T-cell (primary cell): ENCODE measurements around the gene SUFU. TPM values are rescaled to one million over a fixed set of nuclear protein-coding genes. Genes with fewer than 3 reads are reported as not detected.

Source experiments
- ATAC-seq, 4 experiments: fragments of 200-7000 bp in 3 of 4; fragments of 150-1000 bp in 1 of 4; cut with Tn5 transposase; replicated peaks in 1 of 4; 1 replicate in 3 of 4; 2 replicates in 1 of 4; pipeline ENCODE4 v1.10.0; 2021; ENCODE audit warnings: moderate library complexity in 3 of 4, mild to moderate bottlenecking in 2 of 4, moderate number of reproducible peaks in 1 of 4
- CTCF ChIA-PET, 2 donors: fragments of 300-600 bp; sonication (Branson Sonifier 250); formaldehyde crosslinking; loops; one replicate each; lab custom pipeline; 2022; ENCODE audit warnings: antibody characterized with exemption in 2 of 2; lab: Charles Lee
- POLR2A ChIA-PET, 2 donors: fragments of 300-600 bp; sonication (Branson Sonifier 250); formaldehyde crosslinking; loops; one replicate each; lab custom pipeline; 2022; ENCODE audit warnings: antibody characterized with exemption in 2 of 2; lab: Charles Lee
- DNase-seq, 35 experiments: peaks; one replicate each; pipeline versions ENCODE4 v3.0.0 to v3.0.0-alpha.2; 2013 to 2023
- H3K27ac ChIP-seq: one replicate; pipeline ENCODE4 v1.5.1; 2013; ENCODE audit warnings: low read length
- H3K27me3 ChIP-seq, 2 experiments: replicated peaks in 1 of 2; 1 replicate in 1 of 2; 2 replicates in 1 of 2; pipeline versions ENCODE4 v1.6.1 to v1.7.0; 2013; ENCODE audit warnings: low read length in 1 of 2, mixed read lengths in 1 of 2; ENCODE audit not compliant: control insufficient read depth in 2 of 2, insufficient read depth in 2 of 2; ENCODE audit errors: extremely low read depth in 1 of 2
- H3K36me3 ChIP-seq, 2 donors: 1 replicate in 1 of 2; 2 replicates in 1 of 2; pipeline versions ENCODE4 v1.6.1 to v1.7.0; 2013; ENCODE audit warnings: low read length in 1 of 2; ENCODE audit not compliant: control insufficient read depth in 2 of 2, insufficient read depth in 1 of 2; ENCODE audit errors: extremely low read depth in 1 of 2
- H3K4me1 ChIP-seq, 2 experiments: 1 replicate in 1 of 2; 2 replicates in 1 of 2; pipeline versions ENCODE4 v1.6.1 to v1.7.0; 2013; ENCODE audit warnings: low read length in 2 of 2, mixed read lengths in 1 of 2; ENCODE audit not compliant: insufficient read depth in 2 of 2, control insufficient read depth in 1 of 2; ENCODE audit errors: extremely low read depth in 1 of 2
- H3K4me3 ChIP-seq, 2 donors: 1 replicate in 1 of 2; 2 replicates in 1 of 2; pipeline versions ENCODE4 v1.5.1 to v1.7.0; 2013; ENCODE audit warnings: mild to moderate bottlenecking in 2 of 2, low read length in 1 of 2, moderate library complexity in 1 of 2; ENCODE audit not compliant: control insufficient read depth in 1 of 2; ENCODE audit errors: extremely low read depth in 1 of 2
- H3K9me3 ChIP-seq: 2 replicates; pipeline ENCODE4 v1.7.0; 2013
- H3K27ac Mint-ChIP-seq, 2 donors: one replicate each; pipeline ENCODE4 v1.8.0; 2020 to 2021; ENCODE audit warnings: mild to moderate bottlenecking in 2 of 2, mixed read lengths in 2 of 2
- H3K27me3 Mint-ChIP-seq, 2 donors: one replicate each; pipeline ENCODE4 v1.8.0; 2021 to 2022; ENCODE audit warnings: mixed read lengths in 2 of 2
- H3K36me3 Mint-ChIP-seq: one replicate; pipeline ENCODE4 v1.8.0; 2021; ENCODE audit warnings: mixed read lengths
- H3K4me1 Mint-ChIP-seq, 3 donors: one replicate each; pipeline ENCODE4 v1.8.0; 2020 to 2022; ENCODE audit warnings: mixed read lengths in 3 of 3, mild to moderate bottlenecking in 1 of 3
- H3K4me3 Mint-ChIP-seq, 3 donors: one replicate each; pipeline ENCODE4 v1.8.0; 2020 to 2022; ENCODE audit warnings: mild to moderate bottlenecking in 3 of 3, mixed read lengths in 3 of 3, moderate library complexity in 3 of 3
- H3K9me3 Mint-ChIP-seq, 3 donors: one replicate each; pipeline ENCODE4 v1.8.0; 2020 to 2022; ENCODE audit warnings: mixed read lengths in 3 of 3
- WGBS: methylation state at CpG from one replicate; pipeline ENCODE4 v1.1.5; 2013; ENCODE audit warnings: missing lambda C conversion rate; ENCODE audit not compliant: insufficient coverage; 5-methylcytosine and 5-hydroxymethylcytosine counted together
- total RNA-seq, 35 experiments: library from RNA in 6 of 35; stranded (reverse) in 6 of 35; fragments of 120-200 nt in 1 of 35; gene quantifications; one replicate each; pipeline versions ENCODE4 v1.2.1 to v1.2.4 and lab custom pipeline; 2013 to 2026

Gene SUFU
- total RNA-seq, 5 donors from 2014 or later (not counting 1 experiment from before 2014, with no cell fraction given) = 13.2 to 16.4 (median 15.4) TPM

GRCh38 chr10:102620591-102621442, 117.0 kb downstream of the SUFU start:
- Histone ChIP-seq H3K36me3 (peaks cover 0 to 30% of the 10 kb centered on the region in 2 donors), H3K9me3 (no peaks in the 10 kb centered on the region), H3K4me3 (no peak overlapping the region), H3K4me1 (peaks cover 0 to 13% of the 10 kb centered on the region in 2 experiments), H3K27ac (no peak overlapping the region), H3K27me3 (no peaks in the 10 kb centered on the region)
- DNase-seq (no peak), ATAC-seq (no peak)
- Mint-ChIP-seq H3K27ac (peak overlapping the region; percentile 52 to 67), H3K27me3 (no peaks in the 10 kb centered on the region), H3K4me1 (peaks cover 0 to 9% (median 5%) of the 10 kb centered on the region in 3 donors), H3K36me3 (peaks cover 23% of the 10 kb centered on the region), H3K4me3 (no peak overlapping the region), H3K9me3 (no peaks in the 10 kb centered on the region)
- ChIA-PET CTCF (no interaction called here), POLR2A (interaction anchor here in 1 of 2 donors (0.6 to 0.9 kb wide), 2 partner anchors 15 to 932 kb away, joined by 3 to 4 read pairs; no protein-coding TSS in a partner anchor)
- 91% methylated on average over 11 of the region's 15 CpGs for WGBS

- Histone ChIP-seq H3K4me1 (peaks cover 0 to 13% of the 10 kb centered on the region in 2 experiments), H3K4me3 (no peak overlapping the region), H3K9me3 (no peaks in the 10 kb centered on the region), H3K27me3 (no peaks in the 10 kb centered on the region), H3K27ac (no peak overlapping the region), H3K36me3 (peaks cover 0 to 27% of the 10 kb centered on the region in 2 donors)
- ChIA-PET CTCF (interaction anchor here in 1 of 2 donors (0.6 kb wide), 1 partner anchor 8 kb away, joined by 3 read pairs; no protein-coding TSS in a partner anchor), POLR2A (interaction anchor here (0.6 to 0.9 kb wide), 2 partner anchors 14 to 33 kb away, joined by 3 to 6 read pairs; no protein-coding TSS in a partner anchor)
- ATAC-seq (peak in 2 of 4 experiments; percentile 49 to 50), DNase-seq (no peak)
- WGBS = 58% methylated on average over 5 of the region's 13 CpGs
- H3K27ac Mint-ChIP-seq = peak overlapping the region; percentile 52 to 67
- H3K27me3 Mint-ChIP-seq = no peaks in the 10 kb centered on the region
- peaks cover 0 to 9% (median 5%) of the 10 kb centered on the region in 3 donors for H3K4me1 Mint-ChIP-seq
- no peaks in the 10 kb centered on the region for H3K9me3 Mint-ChIP-seq
- no peak overlapping the region for H3K4me3 Mint-ChIP-seq
- peaks cover 22% of the 10 kb centered on the region for H3K36me3 Mint-ChIP-seq
Measured at GRCh38 chr10:102621443-102622325, 117.9 kb downstream of the SUFU start.

GRCh38 chr10:102624094-102624493, 120.3 kb downstream of the SUFU start:
- Mint-ChIP-seq H3K4me3 (no peak overlapping the region), H3K9me3 (no peaks in the 10 kb centered on the region), H3K27ac (no peak overlapping the region), H3K36me3 (peaks cover 5% of the 10 kb centered on the region), H3K4me1 (peaks cover 0 to 7% (median 5%) of the 10 kb centered on the region in 3 donors), H3K27me3 (no peaks in the 10 kb centered on the region)
- Histone ChIP-seq H3K27me3 (no peaks in the 10 kb centered on the region), H3K27ac (no peak overlapping the region), H3K36me3 (peaks cover 0 to 22% of the 10 kb centered on the region in 2 donors), H3K9me3 (no peaks in the 10 kb centered on the region), H3K4me3 (no peak overlapping the region), H3K4me1 (peaks cover 0 to 13% of the 10 kb centered on the region in 2 experiments)
- POLR2A ChIA-PET = interaction anchor here (0.5 to 0.6 kb wide), 2 partner anchors 22 to 126 kb away, joined by 3 to 5 read pairs; no protein-coding TSS in a partner anchor
- DNase-seq (no peak), ATAC-seq (no peak)
- CTCF ChIA-PET = interaction anchor here in 1 of 2 donors (0.6 kb wide), 1 partner anchor 417 kb away, joined by 3 read pairs; no protein-coding TSS in a partner anchor
- 83% methylated on average over 1 of the region's 3 CpGs for whole genome bisulfite sequencing

GRCh38 chr10:102624751-102625645, 121.2 kb downstream of the SUFU start:
- H3K27me3 ChIP-seq = no peaks in the 10 kb centered on the region
- Mint-ChIP-seq H3K4me1 (peaks cover 0 to 7% (median 5%) of the 10 kb centered on the region in 3 donors), H3K36me3 (peaks cover 5% of the 10 kb centered on the region), H3K9me3 (no peaks in the 10 kb centered on the region), H3K4me3 (no peak overlapping the region), H3K27ac (no peak overlapping the region), H3K27me3 (no peaks in the 10 kb centered on the region)
- no peak overlapping the region for H3K4me3 ChIP-seq
- WGBS = 97% methylated on average over 9 of the region's 12 CpGs
- H3K9me3 ChIP-seq = no peaks in the 10 kb centered on the region
- ChIA-PET CTCF (interaction anchor here in 1 of 2 donors (0.6 kb wide), 1 partner anchor 418 kb away, joined by 3 read pairs; no protein-coding TSS in a partner anchor), POLR2A (no interaction called here)
- no peak overlapping the region for H3K27ac ChIP-seq
- ATAC-seq (no peak), DNase-seq (no peak)
- H3K36me3 ChIP-seq = peaks cover 3 to 16% of the 10 kb centered on the region in 2 donors
- H3K4me1 ChIP-seq = peaks cover 0 to 13% of the 10 kb centered on the region in 2 experiments

GRCh38 chr10:102626026-102626685, 122.4 kb downstream of the SUFU start:
- peaks cover 3 to 24% of the 10 kb centered on the region in 2 donors for H3K36me3 ChIP-seq
- H3K9me3 ChIP-seq = no peaks in the 10 kb centered on the region
- Mint-ChIP-seq H3K27me3 (no peaks in the 10 kb centered on the region), H3K4me1 (peaks cover 0 to 7% (median 2%) of the 10 kb centered on the region in 3 donors), H3K36me3 (peaks cover 5% of the 10 kb centered on the region), H3K4me3 (no peak overlapping the region), H3K9me3 (no peaks in the 10 kb centered on the region), H3K27ac (no peak overlapping the region)
- ATAC-seq (no peak), DNase-seq (no peak)
- POLR2A ChIA-PET = no interaction called here
- H3K4me3 ChIP-seq = no peak overlapping the region
- H3K4me1 ChIP-seq = peaks cover 0 to 8% of the 10 kb centered on the region in 2 experiments
- 86% methylated on average over 8 of the region's 10 CpGs for WGBS
- H3K27me3 ChIP-seq = no peaks in the 10 kb centered on the region
- no peak overlapping the region for H3K27ac ChIP-seq
- CTCF ChIA-PET = interaction anchor here in 1 of 2 donors (0.6 kb wide), 1 partner anchor 9 kb away, joined by 3 read pairs; no protein-coding TSS in a partner anchor
